HG02623 (cell line): ENCODE data around the gene AHR.

Source experiments
- ATAC-seq: cut with Tn5 transposase; IDR thresholded peaks from one replicate; pipeline ENCODE4 v1.9.1; 2021; ENCODE audit warnings: moderate library complexity; ENCODE audit not compliant: unreplicated experiment

Gene AHR

DNA sequence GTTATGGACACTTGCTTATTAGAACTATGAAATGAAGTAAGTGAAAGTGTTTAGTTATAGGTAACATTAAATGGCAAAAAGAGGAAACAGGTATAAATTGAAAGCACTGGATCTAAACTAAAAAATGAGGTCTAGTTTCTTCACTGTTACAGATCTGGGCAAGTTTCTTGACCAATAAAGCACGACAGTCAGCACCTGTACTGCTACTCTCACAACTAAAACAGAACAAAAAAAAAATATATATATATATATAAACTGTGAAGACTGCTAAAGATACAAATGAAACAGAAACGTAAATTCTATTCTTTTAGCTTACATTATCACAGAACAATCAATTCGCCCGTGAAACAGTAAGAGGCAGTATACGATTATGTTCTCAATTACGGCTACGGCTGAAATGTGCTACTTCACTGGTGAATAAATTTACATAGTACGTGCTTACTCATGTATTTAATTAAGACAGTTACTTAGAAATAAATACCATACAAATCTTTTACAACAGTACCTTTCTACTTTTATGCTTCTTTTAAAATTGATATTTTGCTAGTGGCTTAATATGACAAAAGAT is 4.2 kb downstream of the AHR start:
- peak; percentile 32 for ATAC-seq

- ATAC-seq, result no peak
These were observed 6.5 kb downstream of the AHR start for GRCh38 chr7:17304926-17305325.

GRCh38 chr7:17305387-17306171 is 7.1 kb downstream of the AHR start:
- ATAC-seq, result no peak

DNA sequence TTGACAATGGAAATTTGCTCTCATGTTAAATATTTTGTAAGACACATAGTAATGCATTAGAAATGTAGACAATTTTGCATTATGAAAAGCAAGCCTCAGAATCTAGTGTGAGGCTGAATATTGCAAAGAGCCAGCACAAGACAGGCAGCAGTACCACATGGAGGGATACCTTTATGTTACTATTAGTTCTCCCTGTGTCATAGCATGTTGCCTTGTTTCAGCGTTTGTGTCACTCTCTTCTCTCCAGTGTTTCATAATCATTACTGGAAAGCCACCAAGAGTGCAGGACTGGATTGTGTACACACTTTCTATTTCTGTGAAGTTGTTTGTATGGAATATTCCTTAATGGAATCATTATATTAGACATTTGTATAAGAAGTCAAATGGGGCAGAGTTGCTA is 8.5 kb downstream of the AHR start:
- ATAC-seq, result no peak

- no peak for ATAC-seq
These were observed 9.1 kb downstream of the AHR start for GRCh38 chr7:17307558-17307957.

DNA sequence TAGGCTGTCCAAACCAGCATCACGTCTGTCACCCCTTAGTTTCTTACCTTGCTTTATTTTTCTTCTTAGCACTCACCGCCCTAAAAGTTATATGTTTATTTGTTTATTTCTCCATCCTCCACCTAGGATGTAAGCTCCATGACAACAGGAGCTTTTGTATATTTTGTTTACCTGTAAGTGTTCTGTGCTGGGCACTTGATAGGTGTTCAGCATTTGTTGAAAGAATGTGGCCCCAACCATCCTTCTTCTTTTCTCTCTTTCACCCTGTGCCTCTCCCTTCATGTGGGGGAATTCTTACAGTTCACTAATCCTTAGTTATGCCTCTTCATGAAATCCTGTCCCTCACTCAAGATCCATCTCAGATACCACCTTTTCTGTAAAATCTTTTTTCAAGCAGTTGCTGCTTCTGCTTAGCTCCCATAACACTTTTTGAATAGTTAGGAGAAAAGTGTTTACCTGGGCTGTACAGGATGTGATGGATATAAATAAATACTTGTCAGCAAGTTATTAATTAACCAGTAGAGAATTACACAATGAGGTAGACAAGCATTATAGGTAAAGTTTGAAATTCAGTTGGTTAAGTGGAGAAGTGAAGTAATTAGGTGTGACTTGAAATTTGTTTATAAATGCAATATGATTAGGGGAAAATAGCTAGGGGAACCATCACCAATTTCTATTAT is 9.7 kb downstream of the AHR start:
- ATAC-seq, result no peak

- no peak for ATAC-seq
These were observed 12.7 kb downstream of the AHR start for GRCh38 chr7:17311194-17311593.

- ATAC-seq, result no peak
These were observed 13.5 kb downstream of the AHR start for GRCh38 chr7:17311952-17312351.

DNA sequence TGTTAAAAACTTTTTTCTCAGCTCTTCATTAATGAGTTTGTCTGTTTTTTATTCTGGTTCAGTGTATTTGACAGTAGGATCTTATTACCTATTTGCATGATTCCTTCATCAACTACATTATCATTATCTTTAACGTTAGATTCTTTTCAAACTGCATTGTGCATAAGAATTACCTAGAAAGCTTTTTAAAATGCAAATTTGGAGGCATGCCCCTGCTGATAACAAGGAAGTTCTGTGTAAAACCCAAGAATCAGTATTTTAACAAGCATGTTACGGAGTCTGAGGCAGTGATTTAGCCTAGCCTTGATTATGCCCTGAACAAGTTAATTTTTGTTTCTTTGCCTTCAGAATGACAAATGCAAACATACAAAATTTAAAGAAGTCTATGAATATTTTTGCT is 14.2 kb downstream of the AHR start:
- ATAC-seq, result no peak

DNA sequence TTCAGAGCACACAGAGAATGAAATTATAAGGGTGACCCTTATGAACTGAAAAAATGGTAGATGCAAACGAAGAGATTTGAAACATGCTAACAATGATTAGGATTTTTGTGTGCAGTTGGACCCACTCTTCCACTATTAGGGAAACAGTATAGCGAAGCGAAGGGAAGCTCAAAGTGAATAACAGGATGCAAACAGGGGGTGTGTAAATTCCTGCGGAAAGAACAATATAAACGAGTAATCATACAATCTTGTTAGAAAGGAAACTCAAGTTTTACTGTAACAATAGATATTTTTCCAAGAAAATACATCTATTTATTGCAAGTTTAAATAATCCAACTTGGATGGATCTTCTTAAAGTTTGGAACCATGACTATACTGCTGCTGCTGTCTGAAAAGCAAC is 14.7 kb downstream of the AHR start:
- no peak for ATAC-seq

- ATAC-seq, result no peak
These were observed 17.5 kb downstream of the AHR start for GRCh38 chr7:17315974-17316373.

DNA sequence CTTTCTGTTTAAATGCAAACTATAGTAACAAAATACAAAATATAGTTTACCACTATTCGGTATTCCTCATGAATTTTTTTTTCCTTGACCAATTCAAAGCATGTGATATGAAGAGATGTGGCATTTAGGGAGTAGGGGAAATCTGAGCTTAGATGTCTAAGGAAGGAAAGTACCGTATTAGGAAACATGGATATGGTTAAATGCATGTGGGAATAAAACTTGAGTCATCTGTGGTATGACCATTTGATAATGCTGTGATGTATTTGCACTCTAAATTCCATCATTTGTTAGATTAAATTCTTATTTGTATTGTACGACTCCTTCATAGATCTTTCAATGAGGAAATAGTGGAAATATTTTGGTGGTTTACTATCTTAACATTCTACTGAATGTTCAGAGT is 19.7 kb downstream of the AHR start:
- ATAC-seq, result no peak

DNA sequence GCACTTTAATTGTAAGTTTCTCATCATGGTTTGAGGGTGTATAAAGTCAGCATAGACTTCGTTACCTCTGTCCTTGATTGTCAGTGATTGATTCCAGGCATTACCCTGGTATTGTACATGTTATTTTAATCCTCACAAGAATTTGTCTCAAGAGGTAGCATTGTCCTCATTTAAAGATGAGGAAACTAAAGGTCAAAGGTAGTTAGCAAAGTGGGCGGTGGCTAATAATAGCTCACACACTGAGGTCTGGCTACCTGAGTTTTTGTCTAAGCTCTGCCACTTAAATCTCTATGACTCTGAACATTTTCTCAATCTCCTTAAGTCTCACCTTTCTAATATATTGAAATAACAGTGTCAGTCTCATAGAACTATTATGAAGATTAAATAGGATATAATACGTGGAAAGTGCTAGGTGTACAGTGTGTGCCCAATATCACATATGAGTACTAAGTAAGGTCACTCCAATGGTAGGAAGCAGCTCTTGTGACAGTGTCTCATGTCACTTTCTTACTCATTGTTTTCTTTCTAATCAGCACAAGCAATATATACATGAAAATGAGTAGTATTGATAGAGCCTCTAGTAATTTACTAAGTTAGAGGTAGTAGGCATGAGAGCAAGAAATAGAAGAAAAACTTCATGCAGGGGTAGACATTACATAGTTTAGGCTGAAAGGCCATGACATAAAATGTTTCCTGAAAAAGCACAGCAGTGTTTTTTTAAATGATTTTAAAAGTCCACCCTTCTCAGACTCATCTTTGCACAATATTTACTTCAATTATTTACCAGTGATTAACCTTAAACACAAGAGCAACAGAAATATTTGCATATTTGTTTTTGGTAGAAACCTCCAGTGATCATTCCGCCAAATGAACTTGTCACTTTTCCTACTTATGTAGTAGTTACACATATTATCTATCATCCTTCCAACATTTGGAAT is 21.0 kb downstream of the AHR start:
- no peak for ATAC-seq

- no peak for ATAC-seq
These were observed 21.6 kb downstream of the AHR start for GRCh38 chr7:17320102-17320497.

DNA sequence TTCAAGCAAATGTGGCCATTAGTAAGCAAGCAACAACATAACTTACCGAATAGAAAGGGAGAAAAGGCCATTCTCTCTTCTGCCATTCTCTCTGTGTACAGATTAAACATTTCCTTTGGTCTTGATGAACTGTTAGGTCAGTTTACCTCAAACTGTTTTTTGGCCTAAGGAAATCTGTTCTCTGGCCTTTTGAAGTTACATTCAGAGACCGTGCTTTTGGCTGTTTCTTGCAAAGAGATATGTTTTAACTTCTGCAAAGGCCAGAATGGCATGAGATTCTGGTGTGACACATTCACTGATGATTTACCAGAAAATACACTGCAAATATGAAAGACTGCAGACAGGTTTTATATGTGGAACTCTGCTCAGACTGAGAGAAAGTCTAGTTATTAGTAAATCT is 22.2 kb downstream of the AHR start:
- no peak for ATAC-seq

DNA sequence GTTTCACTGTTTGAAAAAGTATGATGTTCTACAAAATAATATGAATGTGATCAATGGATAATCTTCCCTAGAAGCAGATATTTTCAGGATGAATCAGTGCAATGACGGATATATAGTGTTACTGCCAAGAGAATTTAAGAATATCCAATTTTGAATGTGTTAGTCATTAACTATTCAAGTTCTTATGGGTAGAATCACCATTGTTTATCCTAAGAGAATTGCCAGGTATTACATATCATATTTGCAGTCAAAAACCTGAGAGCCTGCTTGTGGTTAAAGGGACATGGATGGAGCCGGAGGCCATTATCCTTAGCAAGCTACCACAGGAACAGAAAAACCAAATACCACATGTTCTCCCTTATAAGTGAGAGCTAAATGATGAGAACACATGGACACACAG is 26.9 kb downstream of the AHR start:
- no peak for ATAC-seq

- no peak for ATAC-seq
These were observed 27.9 kb downstream of the AHR start for GRCh38 chr7:17326378-17326777.

DNA sequence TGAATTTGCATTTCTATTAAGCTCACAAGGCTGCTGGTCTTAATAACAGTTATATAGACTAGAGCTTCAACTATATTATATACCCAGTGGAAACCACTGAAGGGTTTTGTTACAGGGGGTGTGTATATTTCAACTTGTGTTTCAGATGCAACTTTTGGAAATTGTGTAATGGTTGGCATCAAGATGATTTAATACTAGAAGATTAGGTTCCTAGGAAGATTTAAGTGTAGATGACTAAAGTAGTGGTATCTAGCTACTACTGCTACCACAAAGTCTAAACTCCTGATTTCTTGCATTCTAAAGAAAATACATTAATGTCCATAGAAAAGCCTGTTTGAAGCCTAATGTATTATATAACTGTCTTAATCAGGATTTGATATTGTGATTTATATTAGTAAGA is 30.2 kb downstream of the AHR start:
- ATAC-seq, result no peak

DNA sequence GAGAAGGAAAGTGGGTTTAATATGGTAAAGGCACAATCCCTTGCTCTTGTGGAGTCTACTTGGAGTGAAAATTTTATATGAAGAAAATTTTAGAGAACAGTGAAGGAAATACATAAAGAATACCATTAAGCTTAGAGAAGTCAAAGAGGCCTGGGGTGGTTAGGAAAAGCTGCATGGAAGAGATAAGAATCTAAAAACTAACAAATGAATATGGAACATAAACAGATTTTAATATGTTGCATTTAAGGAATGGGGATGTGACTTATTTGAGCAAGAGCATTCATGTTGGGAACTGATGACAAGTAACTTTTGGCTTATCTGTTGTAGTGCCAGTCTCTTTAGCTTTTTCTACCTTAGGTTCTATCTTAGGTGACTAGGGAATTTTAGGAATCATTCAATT is 31.0 kb downstream of the AHR start:
- ATAC-seq, result no peak

GRCh38 chr7:17331891-17332501 is 33.5 kb downstream of the AHR start:
- ATAC-seq, result no peak

DNA sequence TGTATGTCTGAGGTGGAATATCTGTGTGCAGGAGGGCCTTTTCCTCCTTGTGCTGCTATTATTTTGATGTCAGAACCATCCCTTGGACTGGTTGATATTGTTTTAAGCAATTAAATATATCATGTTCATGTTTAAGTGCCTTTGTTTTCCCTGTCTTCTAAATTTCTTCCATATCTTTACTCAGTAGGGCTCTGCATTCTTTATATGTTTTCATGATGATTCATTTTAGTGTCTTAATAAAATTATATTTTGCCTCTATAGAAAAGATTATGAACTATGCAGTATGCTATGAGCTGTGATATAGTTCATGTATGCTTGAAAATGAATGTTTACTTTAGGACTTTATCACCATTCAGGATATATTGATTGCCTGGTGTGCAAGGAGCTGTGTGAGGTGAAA is 34.8 kb downstream of the AHR start:
- ATAC-seq, result no peak
